WERI-Rb-1 (cell line): ENCODE results near the gene TSPAN3.

Experiments
- DNase-seq: peaks from one replicate; pipeline ENCODE4 v3.0.0-alpha.2; 2020
- H3K27ac ChIP-seq: fragments of 250-450 bp; sonication (Bioruptor Pico); 2 replicates; pipeline ENCODE4 v1.5.1; 2020; ENCODE audit warnings: mild to moderate bottlenecking, moderate library complexity
- H3K27me3 ChIP-seq: fragments of 250-450 bp; sonication (Bioruptor Pico); 2 replicates; pipeline ENCODE4 v1.5.1; 2021; ENCODE audit warnings: mild to moderate bottlenecking, low read depth, moderate library complexity; ENCODE audit not compliant: insufficient read depth, severe bottlenecking
- H3K36me3 ChIP-seq: fragments of 250-450 bp; sonication (Bioruptor Pico); 2 replicates; pipeline ENCODE4 v1.5.1; 2020; ENCODE audit warnings: mild to moderate bottlenecking, moderate library complexity
- H3K4me3 ChIP-seq: 2 replicates; pipeline ENCODE4 v1.5.1; 2011; ENCODE audit warnings: low read depth, mild to moderate bottlenecking, control low read depth, low read length
- H3K9me3 ChIP-seq: fragments of 250-450 bp; sonication (Bioruptor Pico); 2 replicates; pipeline ENCODE4 v1.5.1; 2021; ENCODE audit warnings: mild to moderate bottlenecking, moderate library complexity; ENCODE audit not compliant: severe bottlenecking
- TF ChIP-seq, protein P1 (sequence below): IDR thresholded peaks from 2 replicates; pipeline ENCODE4 v1.5.1; 2011; ENCODE audit warnings: low read depth, mild to moderate bottlenecking, control low read depth, inconsistent platforms, low read length

The TSPAN3 gene

DNA sequence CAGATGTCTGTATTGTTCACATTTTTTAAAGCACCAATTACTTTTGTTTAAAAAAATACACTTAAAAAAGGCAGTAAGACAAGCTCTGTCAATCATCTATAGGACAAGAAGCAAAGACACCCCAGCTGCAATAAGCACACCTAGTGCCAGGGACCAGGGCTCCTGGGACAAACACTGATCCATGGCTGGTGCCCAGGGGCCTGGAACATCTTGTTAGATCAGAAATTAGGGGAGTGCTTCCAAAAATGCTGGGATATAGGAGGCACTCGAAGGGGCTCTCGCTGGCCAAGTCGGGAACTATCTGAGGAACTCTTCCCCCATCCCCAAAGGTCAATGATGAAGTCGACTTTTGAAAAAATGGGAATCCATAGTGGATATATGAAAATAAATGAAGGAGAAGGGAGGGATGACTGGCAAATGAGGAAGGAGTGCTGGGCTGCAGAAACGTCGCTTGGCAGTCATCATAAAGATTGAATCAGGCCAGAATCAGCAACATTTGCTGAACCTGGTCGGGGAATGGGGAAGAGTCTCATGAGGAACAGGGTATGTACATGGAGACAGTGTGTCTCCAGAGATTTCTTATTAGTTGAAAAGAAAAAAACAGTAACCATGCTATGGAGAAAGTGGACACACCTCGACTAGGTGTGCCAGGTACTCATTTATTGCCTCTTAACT is 28.5 kb downstream of the TSPAN3 start:
- no peak overlapping the region for H3K27ac ChIP-seq
- H3K36me3 ChIP-seq, result peaks cover 64% of the 10 kb centered on the region
- TF ChIP-seq, protein P1, sequence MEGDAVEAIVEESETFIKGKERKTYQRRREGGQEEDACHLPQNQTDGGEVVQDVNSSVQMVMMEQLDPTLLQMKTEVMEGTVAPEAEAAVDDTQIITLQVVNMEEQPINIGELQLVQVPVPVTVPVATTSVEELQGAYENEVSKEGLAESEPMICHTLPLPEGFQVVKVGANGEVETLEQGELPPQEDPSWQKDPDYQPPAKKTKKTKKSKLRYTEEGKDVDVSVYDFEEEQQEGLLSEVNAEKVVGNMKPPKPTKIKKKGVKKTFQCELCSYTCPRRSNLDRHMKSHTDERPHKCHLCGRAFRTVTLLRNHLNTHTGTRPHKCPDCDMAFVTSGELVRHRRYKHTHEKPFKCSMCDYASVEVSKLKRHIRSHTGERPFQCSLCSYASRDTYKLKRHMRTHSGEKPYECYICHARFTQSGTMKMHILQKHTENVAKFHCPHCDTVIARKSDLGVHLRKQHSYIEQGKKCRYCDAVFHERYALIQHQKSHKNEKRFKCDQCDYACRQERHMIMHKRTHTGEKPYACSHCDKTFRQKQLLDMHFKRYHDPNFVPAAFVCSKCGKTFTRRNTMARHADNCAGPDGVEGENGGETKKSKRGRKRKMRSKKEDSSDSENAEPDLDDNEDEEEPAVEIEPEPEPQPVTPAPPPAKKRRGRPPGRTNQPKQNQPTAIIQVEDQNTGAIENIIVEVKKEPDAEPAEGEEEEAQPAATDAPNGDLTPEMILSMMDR, result no peak
- H3K27me3 ChIP-seq, result no peaks in the 10 kb centered on the region
- no peak overlapping the region for H3K4me3 ChIP-seq
- DNase-seq, result no peak
- peaks cover 6% of the 10 kb centered on the region for H3K9me3 ChIP-seq

DNA sequence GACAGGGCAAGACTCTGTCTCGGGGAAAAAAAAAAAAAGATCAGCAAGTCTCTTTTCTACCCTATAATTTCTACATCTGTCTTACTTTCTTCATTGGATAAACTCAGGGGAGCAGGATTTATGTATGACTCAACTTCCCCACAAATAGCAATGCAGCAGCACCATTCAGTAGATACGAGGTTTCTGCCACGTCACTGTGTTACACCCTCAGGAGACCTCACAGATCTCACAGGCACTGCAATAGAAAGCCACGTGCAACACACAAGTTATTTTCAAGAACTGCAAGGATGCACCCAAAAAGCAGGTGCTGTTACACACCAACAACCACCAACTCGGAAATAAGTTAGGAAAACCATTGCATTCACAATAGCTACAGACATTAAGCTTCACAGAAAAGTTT is 30.2 kb downstream of the TSPAN3 start:
- Histone ChIP-seq H3K27ac (no peak overlapping the region), H3K4me3 (no peak overlapping the region), H3K36me3 (peaks cover 64% of the 10 kb centered on the region), H3K27me3 (no peaks in the 10 kb centered on the region), H3K9me3 (peaks cover 9% of the 10 kb centered on the region)
- TF ChIP-seq, protein P1, result no peak
- DNase-seq, result no peak

DNA sequence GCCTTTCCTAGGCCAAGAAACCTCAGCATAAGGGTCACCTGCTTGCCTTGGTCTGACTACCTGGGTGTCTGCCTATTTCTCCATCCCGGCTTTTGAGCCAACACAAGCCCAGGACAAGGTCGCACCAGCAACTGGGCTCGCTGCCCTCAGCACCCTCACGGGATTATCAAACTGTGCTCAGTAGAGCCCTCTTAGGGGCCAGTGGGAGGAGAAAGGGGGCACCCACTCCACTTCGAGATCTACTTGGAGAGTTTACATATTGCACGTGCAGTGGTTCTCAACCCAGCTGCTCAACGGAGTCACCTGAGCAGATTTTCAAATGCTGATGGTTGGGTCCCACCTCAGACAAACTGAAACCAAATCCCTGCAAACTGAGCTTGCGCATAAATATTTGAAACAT is 31.1 kb downstream of the TSPAN3 start:
- peaks cover 9% of the 10 kb centered on the region for H3K9me3 ChIP-seq
- no peaks in the 10 kb centered on the region for H3K27me3 ChIP-seq
- H3K4me3 ChIP-seq, result no peak overlapping the region
- DNase-seq, result no peak
- no peak overlapping the region for H3K27ac ChIP-seq
- H3K36me3 ChIP-seq, result peaks cover 55% of the 10 kb centered on the region
- TF ChIP-seq, protein P1, result no peak

DNA sequence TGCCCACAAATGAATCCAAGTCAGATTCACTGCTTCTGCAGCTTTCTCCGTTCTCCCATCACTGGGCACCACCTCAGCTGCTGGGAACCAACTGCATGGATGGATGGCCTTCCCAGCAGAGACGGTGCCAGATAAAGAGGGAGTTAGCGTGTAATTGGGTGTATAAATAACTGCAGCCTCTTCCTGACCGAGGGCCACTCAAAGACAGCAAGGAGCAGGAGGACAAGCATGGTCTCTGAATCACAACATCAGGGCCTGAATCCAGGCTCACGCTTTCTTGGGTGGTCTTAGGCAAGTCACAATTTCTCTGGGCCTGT is 31.7 kb downstream of the TSPAN3 start:
- DNase-seq, result no peak
- Histone ChIP-seq H3K27me3 (no peaks in the 10 kb centered on the region), H3K36me3 (peaks cover 49% of the 10 kb centered on the region), H3K4me3 (no peak overlapping the region), H3K27ac (no peak overlapping the region), H3K9me3 (peaks cover 9% of the 10 kb centered on the region)
- TF ChIP-seq, protein P1, result no peak

DNA sequence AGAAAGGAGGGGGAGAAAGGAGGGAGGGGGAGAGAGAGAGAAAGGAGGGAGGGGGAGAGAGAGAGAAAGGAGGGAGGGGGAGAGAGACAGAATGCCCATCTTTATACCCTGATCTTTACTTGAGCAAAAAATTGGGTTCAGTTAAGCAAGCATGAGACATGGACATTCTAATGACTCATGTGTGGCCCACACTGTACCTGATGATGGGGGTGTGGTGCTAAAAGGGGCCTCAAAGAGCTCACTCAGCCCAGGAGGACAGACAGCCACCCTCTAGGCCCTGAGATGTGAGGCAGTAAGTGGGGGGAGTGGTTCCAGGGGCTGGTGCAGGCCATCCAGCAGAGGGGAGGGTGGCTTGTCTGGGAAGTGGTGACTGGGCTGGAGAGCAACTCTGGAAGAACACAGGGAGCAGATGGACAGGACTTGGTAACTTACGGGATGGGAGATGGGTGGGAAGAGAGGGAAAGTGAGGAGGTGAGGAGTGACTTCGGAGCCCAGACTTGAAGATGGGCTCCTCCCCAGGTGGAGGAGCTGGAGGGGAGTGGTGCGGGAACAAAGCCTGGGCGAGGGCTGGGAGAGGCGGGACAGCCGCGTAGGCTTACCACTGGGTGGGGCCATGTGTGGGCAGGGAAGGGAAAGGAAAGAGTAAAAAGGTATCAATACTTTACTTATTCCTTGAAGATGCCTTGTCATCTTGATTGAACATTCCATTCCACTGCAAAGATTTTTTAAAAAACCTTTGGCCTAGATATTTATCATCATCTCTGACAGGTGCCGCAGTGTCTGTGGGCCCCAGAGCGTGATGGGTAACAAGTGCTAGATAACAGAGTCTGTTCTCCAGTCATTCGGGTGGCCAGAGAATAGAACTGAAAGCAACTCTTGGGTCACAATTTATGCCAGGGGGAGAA is 32.3 kb downstream of the TSPAN3 start:
- no peaks in the 10 kb centered on the region for H3K27me3 ChIP-seq
- H3K9me3 ChIP-seq, result peaks cover 9% of the 10 kb centered on the region
- TF ChIP-seq, protein P1, result no peak
- H3K36me3 ChIP-seq, result peaks cover 43% of the 10 kb centered on the region
- no peak overlapping the region for H3K27ac ChIP-seq
- DNase-seq, result no peak
- no peak overlapping the region for H3K4me3 ChIP-seq
